C4-2B (cell line): Measurements from ENCODE around the gene SORL1.

Source experiments
- CTCF ChIP-seq: fragments of 450-650 bp; conservative IDR thresholded peaks from 2 replicates; pipeline ENCODE4 v1.5.1; 2017; ENCODE audit warnings: mild to moderate bottlenecking
- ZFX ChIP-seq: fragments of 450-650 bp; IDR thresholded peaks from 2 replicates; pipeline ENCODE4 v1.6.1; 2017

DNA sequence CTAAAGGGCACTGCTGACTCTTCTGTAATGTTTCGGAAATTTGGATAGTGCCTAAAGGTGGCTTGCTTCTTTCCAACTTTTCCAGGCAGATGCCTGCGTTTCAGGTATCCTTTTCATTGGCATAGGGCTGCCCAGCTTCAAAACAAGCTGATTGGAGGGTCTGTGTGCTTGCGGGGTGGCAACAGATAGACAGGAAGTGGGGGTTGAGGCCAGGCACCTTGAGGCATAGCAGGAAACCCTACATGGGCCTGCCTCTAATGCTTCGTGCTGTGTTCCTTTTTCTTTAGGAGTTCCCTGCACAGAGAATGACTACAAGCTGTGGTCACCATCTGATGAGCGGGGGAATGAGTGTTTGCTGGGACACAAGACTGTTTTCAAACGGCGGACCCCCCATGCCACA is 92.8 kb downstream of the SORL1 start:
- TF ChIP-seq CTCF, result no peak
- no peak for TF ChIP-seq ZFX
